ENCODE measurements around the gene IFI35.

GRCh38 chr17:43040655-43041054 lies 34.1 kb downstream of the IFI35 start:
- TF ChIP-seq CTCF (IDR thresholded peaks at IDR 0.05) (no peak), POLR2A (IDR thresholded peaks at IDR 0.05) (no peak)
